Fibroblast of skin of left biceps (primary cell): ENCODE results near the gene ERBIN.

Source experiments
- DNase-seq, 2 experiments: peaks; one replicate each; pipeline ENCODE4 v3.0.0-alpha.2; 2013; ENCODE audit warnings: low read depth in 2 of 2

ERBIN gene

DNA sequence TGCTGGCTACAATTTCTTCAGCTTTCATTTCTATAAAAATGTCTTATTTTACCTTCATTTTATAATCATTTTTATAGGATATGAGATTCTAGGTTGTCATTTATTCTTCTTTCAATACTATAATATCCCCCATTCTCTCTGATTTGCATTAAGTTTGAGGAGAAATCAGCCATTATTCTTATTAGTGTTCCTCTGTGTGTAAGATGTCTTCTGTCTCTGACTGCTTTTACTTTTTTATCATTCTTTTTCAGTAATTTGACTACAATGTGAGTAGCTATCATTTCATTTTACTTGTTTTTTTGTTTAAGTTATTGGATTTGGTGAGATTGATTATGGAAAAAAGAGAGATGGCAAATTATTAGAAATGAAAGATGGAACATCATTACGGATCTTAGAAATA lies 204.1 kb downstream of the ERBIN start:
- no peak for DNase-seq
